Neural crest cell (in vitro differentiated cells): ENCODE data around the gene AEN. TPM values are rescaled to one million over a fixed set of nuclear protein-coding genes. Genes with fewer than 3 reads are reported as not detected.

Source experiments
- DNase-seq: peaks from one replicate; pipeline ENCODE4 v3.0.0; 2021; ENCODE audit warnings: low read depth, mixed read lengths, low spot score
- H3K27ac Mint-ChIP-seq: one replicate; pipeline ENCODE4 v1.8.0; 2021; ENCODE audit warnings: mild to moderate bottlenecking, mixed read lengths; ENCODE audit not compliant: unreplicated experiment
- H3K27me3 Mint-ChIP-seq: 2 replicates; pipeline ENCODE4 v1.8.0; 2021; ENCODE audit warnings: low read depth, mild to moderate bottlenecking, mixed read lengths
- H3K36me3 Mint-ChIP-seq: 2 replicates; pipeline ENCODE4 v1.8.0; 2021; ENCODE audit warnings: low read depth, mild to moderate bottlenecking, mixed read lengths
- H3K4me1 Mint-ChIP-seq: 2 replicates; pipeline ENCODE4 v1.8.0; 2021; ENCODE audit warnings: mixed read lengths
- H3K4me3 Mint-ChIP-seq: one replicate; pipeline ENCODE4 v1.8.0; 2021; ENCODE audit warnings: mild to moderate bottlenecking, mixed read lengths
- H3K9me3 Mint-ChIP-seq: 2 replicates; pipeline ENCODE4 v1.8.0; 2021; ENCODE audit warnings: mixed read lengths
- CTCF ChIP-seq: fragments of 200-600 bp; sonication (generic); conservative IDR thresholded peaks from 2 replicates; pipeline ENCODE4 v1.5.0; 2021; ENCODE audit warnings: antibody characterized with exemption, mild to moderate bottlenecking
- total RNA-seq: library from RNA; stranded (reverse); gene quantifications from 2 replicates; pipeline ENCODE4 v1.2.1, GENCODE V29; 2021

The AEN gene
- total RNA-seq, 1 donor from 2014 or later: 47.9 TPM

- TF ChIP-seq CTCF: no peak
- Mint-ChIP-seq H3K27me3 (no peaks in the 10 kb centered on the region), H3K36me3 (peaks cover 6% of the 10 kb centered on the region), H3K9me3 (no peaks in the 10 kb centered on the region), H3K4me3 (no peak overlapping the region), H3K27ac (no peak overlapping the region), H3K4me1 (peaks cover 38% of the 10 kb centered on the region)
- no peak for DNase-seq
Observed at GRCh38 chr15:88624971-88625490, 3.9 kb downstream of the AEN start.

GRCh38 chr15:88625943-88626741 is 5.0 kb downstream of the AEN start:
- no peak overlapping the region for H3K4me3 Mint-ChIP-seq
- H3K27ac Mint-ChIP-seq: no peak overlapping the region
- peaks cover 8% of the 10 kb centered on the region for H3K36me3 Mint-ChIP-seq
- no peak for DNase-seq
- TF ChIP-seq CTCF: no peak
- H3K4me1 Mint-ChIP-seq: peaks cover 31% of the 10 kb centered on the region
- no peaks in the 10 kb centered on the region for H3K9me3 Mint-ChIP-seq
- H3K27me3 Mint-ChIP-seq: no peaks in the 10 kb centered on the region

GRCh38 chr15:88627463-88627862 is 6.3 kb downstream of the AEN start:
- H3K4me3 Mint-ChIP-seq: no peak overlapping the region
- H3K27ac Mint-ChIP-seq: no peak overlapping the region

GRCh38 chr15:88628018-88628654 is 7.0 kb downstream of the AEN start:
- TF ChIP-seq CTCF: no peak

More at GRCh38 chr15:88627463-88627862, 6.3 kb downstream of the AEN start:
- H3K36me3 Mint-ChIP-seq: peaks cover 14% of the 10 kb centered on the region
- no peaks in the 10 kb centered on the region for H3K27me3 Mint-ChIP-seq
- DNase-seq: no peak
- no peak for TF ChIP-seq CTCF
- peaks cover 21% of the 10 kb centered on the region for H3K4me1 Mint-ChIP-seq
- H3K9me3 Mint-ChIP-seq: no peaks in the 10 kb centered on the region

GRCh38 chr15:88629071-88629470 is 7.9 kb downstream of the AEN start:
- Mint-ChIP-seq H3K4me1 (peaks cover 5% of the 10 kb centered on the region), H3K4me3 (no peak overlapping the region), H3K27ac (no peak overlapping the region), H3K36me3 (peaks cover 14% of the 10 kb centered on the region), H3K27me3 (no peaks in the 10 kb centered on the region), H3K9me3 (no peaks in the 10 kb centered on the region)
- DNase-seq: no peak
- no peak for TF ChIP-seq CTCF

More at GRCh38 chr15:88628018-88628654, 7.0 kb downstream of the AEN start:
- Mint-ChIP-seq H3K27me3 (no peaks in the 10 kb centered on the region), H3K27ac (no peak overlapping the region), H3K4me3 (no peak overlapping the region), H3K9me3 (no peaks in the 10 kb centered on the region), H3K4me1 (peaks cover 15% of the 10 kb centered on the region), H3K36me3 (peaks cover 14% of the 10 kb centered on the region)
- DNase-seq: no peak
